ELF-1 (cell line): ENCODE results near the gene C21orf91.
"Not testable (repeated sequence)": the region's sequence is repeated elsewhere in the genome, so short reads cannot be mapped to it uniquely, and the experiment has no call there.

Experiments
- DNase-seq: peaks from one replicate; pipeline ENCODE4 v3.0.0-alpha.2; 2016; ENCODE audit warnings: low read depth, low spot score

The C21orf91 gene

GRCh38 chr21:17779496-17779895 is 39.7 kb downstream of the C21orf91 start:
- no peak for DNase-seq

- no peak for DNase-seq
These were observed 41.9 kb downstream of the C21orf91 start for GRCh38 chr21:17777072-17777765.

- DNase-seq: no peak
These were observed 43.6 kb downstream of the C21orf91 start for GRCh38 chr21:17775431-17776126.

GRCh38 chr21:17775021-17775420 is 44.1 kb downstream of the C21orf91 start:
- DNase-seq: not testable (repeated sequence)

GRCh38 chr21:17769447-17769845 is 49.7 kb downstream of the C21orf91 start:
- no peak for DNase-seq

- no peak for DNase-seq
These were observed 50.2 kb downstream of the C21orf91 start for GRCh38 chr21:17768840-17769446.

GRCh38 chr21:17765207-17765606 is 53.9 kb downstream of the C21orf91 start:
- DNase-seq: no peak

- no peak for DNase-seq
These were observed 55.7 kb downstream of the C21orf91 start for GRCh38 chr21:17763288-17764037.

- DNase-seq: no peak
These were observed 59.5 kb downstream of the C21orf91 start for GRCh38 chr21:17759511-17760178.

GRCh38 chr21:17758683-17759082 is 60.5 kb downstream of the C21orf91 start:
- no peak for DNase-seq

GRCh38 chr21:17757671-17758070 is 61.5 kb downstream of the C21orf91 start:
- no peak for DNase-seq

GRCh38 chr21:17753736-17754135 is 65.4 kb downstream of the C21orf91 start:
- no peak for DNase-seq

GRCh38 chr21:17752171-17752570 is 67.0 kb downstream of the C21orf91 start:
- no peak for DNase-seq

- DNase-seq: no peak
These were observed 72.2 kb downstream of the C21orf91 start for GRCh38 chr21:17746920-17747319.

GRCh38 chr21:17745086-17745485 is 74.1 kb downstream of the C21orf91 start:
- no peak for DNase-seq

GRCh38 chr21:17742940-17743592 is 76.1 kb downstream of the C21orf91 start:
- no peak for DNase-seq

GRCh38 chr21:17742181-17742580 is 77.0 kb downstream of the C21orf91 start:
- DNase-seq: no peak
